ENCODE data around the gene MAST4.

Gene MAST4

GRCh38 chr5:67152400-67152799 is 556.2 kb downstream of the MAST4 start:
- no peak overlapping the region for H3K4me3 ChIP-seq (ENCODE audit: low read length)
- no peak for TF ChIP-seq ZNF274 (IDR thresholded peaks at IDR 0.05; ENCODE audit: low read depth, low read length)

GRCh38 chr5:67153292-67153691 is 557.1 kb downstream of the MAST4 start:
- TF ChIP-seq ZNF274 (IDR thresholded peaks at IDR 0.05; ENCODE audit: low read depth, low read length), result no peak
- H3K4me3 ChIP-seq (ENCODE audit: low read length), result no peak overlapping the region

GRCh38 chr5:67154556-67155206 is 558.5 kb downstream of the MAST4 start:
- no peak overlapping the region for H3K4me3 ChIP-seq (ENCODE audit: low read length)
- TF ChIP-seq ZNF274 (IDR thresholded peaks at IDR 0.05; ENCODE audit: low read depth, low read length), result no peak

- TF ChIP-seq ZNF274 (IDR thresholded peaks at IDR 0.05; ENCODE audit: low read depth, low read length), result no peak
- H3K4me3 ChIP-seq (ENCODE audit: low read length), result no peak overlapping the region
These were observed 560.9 kb downstream of the MAST4 start for GRCh38 chr5:67156976-67157583.

GRCh38 chr5:67160272-67160671 is 564.1 kb downstream of the MAST4 start:
- no peak overlapping the region for H3K4me3 ChIP-seq (ENCODE audit: low read length)
- TF ChIP-seq ZNF274 (IDR thresholded peaks at IDR 0.05; ENCODE audit: low read depth, low read length), result no peak

GRCh38 chr5:67160985-67161384 is 564.8 kb downstream of the MAST4 start:
- no peak overlapping the region for H3K4me3 ChIP-seq (ENCODE audit: low read length)

GRCh38 chr5:67161767-67162166 is 565.6 kb downstream of the MAST4 start:
- TF ChIP-seq ZNF274 (IDR thresholded peaks at IDR 0.05; ENCODE audit: low read depth, low read length), result no peak
- no peak overlapping the region for H3K4me3 ChIP-seq (ENCODE audit: low read length)

More at GRCh38 chr5:67160985-67161384, 564.8 kb downstream of the MAST4 start:
- TF ChIP-seq ZNF274 (IDR thresholded peaks at IDR 0.05; ENCODE audit: low read depth, low read length), result no peak

- no peak overlapping the region for H3K4me3 ChIP-seq (ENCODE audit: low read length)
- no peak for TF ChIP-seq ZNF274 (IDR thresholded peaks at IDR 0.05; ENCODE audit: low read depth, low read length)
These were observed 567.1 kb downstream of the MAST4 start for GRCh38 chr5:67163231-67163756.

- TF ChIP-seq ZNF274 (IDR thresholded peaks at IDR 0.05; ENCODE audit: low read depth, low read length), result no peak
- no peak overlapping the region for H3K4me3 ChIP-seq (ENCODE audit: low read length)
These were observed 567.8 kb downstream of the MAST4 start for GRCh38 chr5:67163863-67164595.

GRCh38 chr5:67164856-67165525 is 568.8 kb downstream of the MAST4 start:
- H3K4me3 ChIP-seq (ENCODE audit: low read length), result no peak overlapping the region
- TF ChIP-seq ZNF274 (IDR thresholded peaks at IDR 0.05; ENCODE audit: low read depth, low read length), result no peak

GRCh38 chr5:67165526-67166459 is 569.6 kb downstream of the MAST4 start:
- TF ChIP-seq ZNF274 (IDR thresholded peaks at IDR 0.05; ENCODE audit: low read depth, low read length), result no peak
- H3K4me3 ChIP-seq (ENCODE audit: low read length), result no peak overlapping the region

- no peak for TF ChIP-seq ZNF274 (IDR thresholded peaks at IDR 0.05; ENCODE audit: low read depth, low read length)
- no peak overlapping the region for H3K4me3 ChIP-seq (ENCODE audit: low read length)
These were observed 570.5 kb downstream of the MAST4 start for GRCh38 chr5:67166460-67167285.
